NCI-H1105 treated with DMSO at 0.1 percent for 48 hours (cell line): ENCODE data around the gene NLRP11.

Experiments used
- DNase-seq: peaks from one replicate; lab custom pipeline; 2025; lab: John Stamatoyannopoulos, UW

NLRP11 gene

DNA sequence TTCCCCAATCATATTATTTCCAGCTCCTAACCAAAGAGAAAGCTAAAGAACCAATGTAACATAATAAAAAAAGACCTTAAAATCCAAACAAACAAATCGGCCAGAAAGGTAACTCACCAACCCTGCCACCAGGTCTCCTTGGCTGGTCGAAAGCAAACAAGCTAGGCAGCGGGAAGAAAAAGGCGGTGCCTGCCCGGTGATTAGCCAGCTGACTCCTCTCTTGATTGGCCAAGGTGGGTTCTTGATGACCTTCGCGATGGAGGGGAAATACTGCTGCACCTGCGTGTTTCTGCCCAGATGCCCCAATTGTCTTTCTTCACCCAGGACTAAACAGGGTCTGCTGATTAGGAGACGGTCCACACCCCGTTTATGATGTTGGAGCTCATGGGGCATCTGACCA, at the start of gene NLRP11:
Gene NLRP11 (minus strand): TSS at position 154 of the 400 bp plus-strand sequence. CDS start 13,825 bp downstream, outside the sequence.
- no peak for DNase-seq

DNA sequence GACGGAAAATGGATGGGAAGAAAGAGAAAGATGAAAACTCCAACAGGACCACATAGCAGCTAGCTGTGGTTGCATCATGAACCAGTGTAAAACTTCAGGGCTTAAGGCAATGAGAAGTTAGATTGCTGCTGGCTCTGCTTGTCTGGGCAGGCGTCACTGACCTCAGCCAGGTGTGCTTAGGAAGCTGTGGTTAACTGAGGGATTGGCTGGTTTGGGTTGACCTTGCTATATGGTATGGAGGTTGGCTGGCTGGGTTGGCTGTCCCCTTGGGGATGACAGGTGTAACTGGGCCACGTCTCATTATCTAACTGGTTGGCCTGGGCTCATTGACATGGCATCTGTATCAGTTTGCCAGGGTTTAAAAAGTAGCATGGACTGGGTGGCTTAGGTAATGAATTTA, 45.4 kb upstream of the NLRP11 start:
- no peak for DNase-seq

DNA sequence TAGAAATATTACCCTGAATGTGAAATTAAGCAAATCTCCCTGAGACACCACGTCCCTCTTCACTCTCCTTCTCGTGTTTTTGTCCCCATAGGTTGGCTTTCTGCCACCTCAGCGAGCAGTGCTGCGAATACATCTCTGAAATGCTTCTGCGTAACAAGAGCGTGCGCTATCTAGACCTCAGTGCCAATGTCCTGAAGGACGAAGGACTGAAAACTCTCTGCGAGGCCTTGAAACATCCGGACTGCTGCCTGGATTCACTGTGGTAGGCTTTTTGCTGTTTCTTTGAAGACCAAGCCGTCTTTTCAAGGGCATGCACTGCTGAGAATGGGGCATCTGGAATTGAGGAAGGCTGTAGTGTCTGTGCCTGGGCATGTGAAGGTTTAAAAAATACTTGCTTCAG, 38.9 kb upstream of the NLRP11 start:
- no peak for DNase-seq

DNA sequence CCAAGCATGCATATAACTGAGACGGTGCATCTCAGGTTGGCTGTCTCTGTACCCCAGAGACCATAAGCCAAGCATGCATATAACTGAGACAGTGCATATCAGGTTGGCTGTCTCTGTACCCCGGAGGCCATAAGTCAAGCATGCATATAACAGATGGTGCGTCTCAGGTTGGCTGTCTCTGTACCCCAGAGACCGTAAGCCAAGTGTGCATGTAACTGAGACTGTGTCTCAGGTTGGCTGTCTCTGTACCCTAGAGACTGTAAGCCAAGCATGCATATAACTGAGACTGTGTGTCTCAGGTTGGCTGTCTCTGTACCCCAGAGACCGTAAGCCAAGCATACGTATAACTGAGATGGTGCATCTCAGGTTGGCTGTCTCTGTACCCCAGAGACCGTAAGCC, 35.3 kb upstream of the NLRP11 start:
- DNase-seq = no peak

DNA sequence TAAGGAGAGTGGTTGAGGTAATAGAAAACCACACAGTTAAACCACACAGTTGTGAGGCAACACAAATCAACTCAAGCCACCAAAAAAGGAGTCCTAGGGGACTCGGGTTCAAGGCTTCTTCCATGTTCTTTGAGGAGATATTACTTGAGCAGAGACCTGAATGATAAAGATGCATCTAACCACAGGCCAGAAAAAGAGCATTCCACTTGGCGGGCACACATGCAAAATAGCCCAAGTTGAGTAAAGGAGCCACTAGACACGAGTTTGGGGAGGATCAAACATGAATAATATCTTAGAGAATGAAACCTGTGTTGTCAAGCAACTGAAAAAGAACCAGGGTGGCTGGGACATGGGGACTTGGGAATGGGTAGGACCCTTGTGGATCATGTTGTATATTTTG, 34.7 kb upstream of the NLRP11 start:
- DNase-seq = no peak

DNA sequence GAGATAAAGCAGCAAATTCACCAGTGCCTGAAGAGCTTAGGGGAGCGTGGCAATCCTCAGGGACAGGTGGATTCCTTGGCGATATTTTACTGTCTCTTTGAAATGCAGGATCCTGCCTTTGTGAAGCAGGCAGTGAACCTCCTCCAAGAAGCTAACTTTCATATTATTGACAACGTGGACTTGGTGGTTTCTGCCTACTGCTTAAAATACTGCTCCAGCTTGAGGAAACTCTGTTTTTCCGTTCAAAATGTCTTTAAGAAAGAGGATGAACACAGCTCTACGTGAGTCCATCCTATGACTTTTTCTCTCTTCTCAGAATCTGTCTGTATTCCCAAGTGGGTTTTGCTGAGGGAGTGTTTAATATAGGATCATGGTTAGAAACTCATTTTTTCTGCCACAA, 27.2 kb upstream of the NLRP11 start:
- no peak for DNase-seq

DNA sequence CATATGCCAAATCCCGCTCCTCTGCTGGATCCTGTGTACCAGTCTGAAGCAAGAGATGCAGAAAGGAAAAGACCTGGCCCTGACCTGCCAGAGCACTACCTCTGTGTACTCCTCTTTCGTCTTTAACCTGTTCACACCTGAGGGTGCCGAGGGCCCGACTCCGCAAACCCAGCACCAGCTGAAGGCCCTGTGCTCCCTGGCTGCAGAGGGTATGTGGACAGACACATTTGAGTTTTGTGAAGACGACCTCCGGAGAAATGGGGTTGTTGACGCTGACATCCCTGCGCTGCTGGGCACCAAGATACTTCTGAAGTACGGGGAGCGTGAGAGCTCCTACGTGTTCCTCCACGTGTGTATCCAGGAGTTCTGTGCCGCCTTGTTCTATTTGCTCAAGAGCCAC, 26.6 kb upstream of the NLRP11 start:
- no peak for DNase-seq

DNA sequence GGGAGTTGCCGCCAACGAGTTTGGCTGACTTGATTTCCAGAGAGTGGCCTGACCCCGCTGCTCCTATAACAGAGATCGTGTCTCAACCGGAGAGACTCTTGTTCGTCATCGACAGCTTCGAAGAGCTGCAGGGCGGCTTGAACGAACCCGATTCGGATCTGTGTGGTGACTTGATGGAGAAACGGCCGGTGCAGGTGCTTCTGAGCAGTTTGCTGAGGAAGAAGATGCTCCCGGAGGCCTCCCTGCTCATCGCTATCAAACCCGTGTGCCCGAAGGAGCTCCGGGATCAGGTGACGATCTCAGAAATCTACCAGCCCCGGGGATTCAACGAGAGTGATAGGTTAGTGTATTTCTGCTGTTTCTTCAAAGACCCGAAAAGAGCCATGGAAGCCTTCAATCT, 26.2 kb upstream of the NLRP11 start:
- no peak for DNase-seq

DNA sequence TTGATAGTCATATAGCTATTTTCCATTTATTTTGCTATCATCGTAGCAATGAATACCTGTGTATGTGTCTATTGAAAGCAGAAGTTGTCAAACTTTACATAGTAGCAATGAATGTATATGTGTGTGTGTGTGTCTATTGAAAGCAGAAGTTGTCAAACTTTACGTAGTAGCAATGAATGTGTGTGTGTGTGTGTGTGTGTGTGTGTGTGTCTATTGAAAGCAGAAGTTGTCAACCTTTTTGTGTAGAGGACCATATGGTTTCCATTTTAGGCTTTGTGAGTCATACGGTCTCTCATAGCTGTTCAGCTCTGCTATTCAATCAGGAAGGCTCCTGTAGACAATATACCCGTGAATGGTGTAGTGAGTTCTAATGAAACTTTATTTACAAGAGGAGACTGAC, 25.4 kb upstream of the NLRP11 start:
- no peak for DNase-seq

DNA sequence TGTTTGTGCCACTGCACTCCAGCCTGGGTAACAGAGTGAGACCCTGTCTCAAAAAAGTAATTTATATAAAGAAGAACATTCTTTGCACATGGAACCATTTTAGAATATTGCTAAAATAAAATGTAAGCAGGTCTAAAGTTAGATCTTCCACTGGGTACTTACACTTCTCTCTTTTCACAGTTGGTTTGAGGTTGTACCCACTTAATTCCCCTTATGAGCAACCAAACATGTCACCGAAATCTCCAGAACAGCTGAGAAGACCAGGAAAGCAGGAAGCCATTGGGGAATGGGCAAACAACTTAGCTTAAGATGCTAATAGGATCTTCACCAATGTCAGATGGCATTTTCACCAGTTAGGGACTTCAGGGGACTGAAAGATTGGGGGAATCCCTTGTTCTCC, 23.4 kb upstream of the NLRP11 start:
- no peak for DNase-seq

DNA sequence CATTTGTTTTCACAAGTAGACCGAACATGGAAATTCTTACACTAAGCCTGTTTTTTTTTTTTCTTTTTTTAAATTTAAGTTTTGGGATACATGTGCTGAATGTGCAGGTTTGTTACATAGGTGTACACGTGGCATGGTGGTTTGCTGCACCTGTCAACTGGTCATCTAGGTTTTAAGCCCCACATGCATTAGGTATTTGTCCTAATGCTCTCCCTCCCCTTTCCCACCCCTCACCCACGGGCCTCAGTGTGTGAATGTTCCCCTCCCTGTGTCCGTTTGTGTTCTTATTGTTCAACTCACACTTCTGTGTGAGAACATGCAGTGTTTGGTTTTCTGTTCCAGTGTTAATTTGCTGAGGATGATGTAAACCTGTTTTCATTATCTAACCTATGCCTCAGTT, 7.1 kb upstream of the NLRP11 start:
- DNase-seq = no peak

DNA sequence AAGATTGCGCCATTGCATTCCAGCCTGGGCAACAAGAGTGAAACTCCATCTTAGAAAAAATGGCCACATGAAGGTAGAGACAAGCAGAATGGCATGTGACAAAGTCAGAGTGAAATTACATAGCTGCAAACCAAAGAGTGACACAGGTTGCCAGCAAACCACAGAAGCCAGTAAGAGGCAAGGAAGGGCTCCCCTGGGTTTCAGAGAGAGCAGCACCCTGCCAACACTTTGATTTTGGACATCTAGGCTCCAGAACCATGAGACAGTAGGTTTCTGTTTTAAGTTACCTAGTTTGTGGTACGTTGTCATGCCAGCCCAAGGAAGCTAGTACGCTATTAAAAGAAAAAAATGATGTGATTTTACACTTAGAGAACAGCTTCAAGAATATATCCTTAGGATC, 6.5 kb upstream of the NLRP11 start:
- DNase-seq = no peak

DNA sequence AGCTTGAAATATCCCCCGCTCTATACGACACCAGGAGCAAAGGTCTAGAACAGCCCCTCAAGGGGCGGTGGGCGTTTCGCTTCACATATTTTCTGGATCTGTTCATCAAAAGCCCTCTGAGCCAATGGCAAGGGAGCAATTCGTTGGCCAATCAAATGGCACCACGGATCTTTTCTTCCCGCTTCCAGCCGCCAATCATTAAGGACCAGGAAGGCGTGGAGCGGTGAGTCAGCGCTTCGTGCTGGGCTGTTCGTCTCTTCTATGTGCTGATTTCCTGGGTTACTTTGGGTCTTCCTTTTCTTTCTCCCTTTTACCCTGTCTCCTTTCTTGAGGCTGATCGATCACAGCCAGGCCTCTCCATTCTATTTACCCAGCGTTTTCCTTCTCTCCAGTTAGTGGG, 4.5 kb upstream of the NLRP11 start, which contains the start of gene NLRP4:
Gene NLRP4 (plus strand): TSS at position 201 of the 400 bp plus-strand sequence. CDS start 15,541 bp downstream, outside the sequence.
- no peak for DNase-seq

DNA sequence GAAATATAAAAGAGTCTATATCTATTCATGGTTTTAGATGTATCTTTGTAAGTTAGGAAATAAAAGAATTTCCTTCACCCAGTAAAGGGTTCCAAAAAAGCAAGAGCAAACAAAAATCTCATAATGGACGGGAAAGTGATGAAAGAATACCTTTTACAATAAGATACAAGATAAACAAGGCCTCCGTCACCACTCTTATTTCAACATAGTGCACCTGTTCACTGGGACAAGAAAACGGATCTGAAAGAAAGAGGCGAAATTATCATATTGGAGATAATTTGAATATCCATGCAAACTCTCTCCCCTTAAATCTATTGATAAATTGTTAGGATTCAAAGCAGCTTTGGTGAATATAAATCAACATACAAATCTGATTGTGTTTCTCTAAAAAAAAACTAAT, 877 bp upstream of the NLRP11 start:
- DNase-seq = no peak

DNA sequence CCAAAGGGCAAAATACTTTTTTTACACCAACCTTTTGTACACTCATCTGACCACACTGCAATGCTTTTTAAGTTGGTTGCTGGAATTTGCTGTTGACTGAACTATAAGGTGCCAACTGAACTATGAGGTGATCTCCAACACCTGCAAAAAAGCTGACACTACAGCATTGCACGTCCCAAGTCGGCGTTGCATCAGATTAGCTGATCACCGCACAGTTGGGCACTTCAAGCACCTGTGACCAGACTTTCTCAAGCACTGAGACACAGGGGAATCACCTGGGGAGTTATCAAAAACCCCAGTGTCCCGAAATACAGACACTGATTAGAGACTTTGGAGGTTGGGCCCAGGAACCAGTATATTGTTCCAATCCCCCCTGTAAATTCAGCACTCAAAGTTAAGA, 1.1 kb downstream of the NLRP11 start:
- DNase-seq = no peak

DNA sequence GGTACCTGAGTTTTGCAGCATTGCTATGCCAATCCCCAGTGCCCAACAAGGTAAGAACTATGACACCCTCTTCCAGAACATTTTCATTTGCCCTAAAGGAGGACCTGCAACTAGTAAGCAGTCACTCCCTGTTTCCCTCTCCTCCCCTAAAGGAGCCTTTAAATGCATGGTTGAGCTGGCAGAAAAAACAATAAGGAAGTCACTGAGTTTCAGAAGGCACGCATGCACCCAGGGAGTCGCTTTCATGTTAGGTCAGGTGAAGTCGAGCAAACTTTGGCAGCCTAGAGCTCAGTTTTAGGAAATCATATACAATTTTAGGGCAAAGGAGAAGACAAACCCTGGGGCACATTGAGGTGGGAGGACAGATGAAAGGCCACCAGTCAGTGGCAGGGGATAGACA, 11.8 kb downstream of the NLRP11 start:
- DNase-seq = no peak

DNA sequence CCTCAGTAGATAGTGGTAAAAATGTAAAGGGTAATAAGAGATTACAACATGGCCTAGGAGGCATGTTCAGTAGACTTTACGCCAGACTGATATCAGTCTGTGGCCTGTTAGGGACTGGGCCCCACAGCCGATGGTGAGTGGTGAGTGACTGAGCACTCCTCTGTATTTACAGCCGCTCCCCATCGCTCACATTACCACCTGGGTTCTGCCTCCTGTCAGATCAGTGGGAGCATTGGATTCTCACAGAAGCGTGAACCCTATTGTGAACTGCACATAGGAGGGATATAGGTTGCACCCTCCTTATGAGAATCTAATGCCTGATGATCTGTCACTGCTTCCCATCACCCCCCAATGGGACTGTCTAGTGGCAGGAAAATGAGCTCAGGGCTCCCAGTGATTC, 17.9 kb downstream of the NLRP11 start:
- no peak for DNase-seq

DNA sequence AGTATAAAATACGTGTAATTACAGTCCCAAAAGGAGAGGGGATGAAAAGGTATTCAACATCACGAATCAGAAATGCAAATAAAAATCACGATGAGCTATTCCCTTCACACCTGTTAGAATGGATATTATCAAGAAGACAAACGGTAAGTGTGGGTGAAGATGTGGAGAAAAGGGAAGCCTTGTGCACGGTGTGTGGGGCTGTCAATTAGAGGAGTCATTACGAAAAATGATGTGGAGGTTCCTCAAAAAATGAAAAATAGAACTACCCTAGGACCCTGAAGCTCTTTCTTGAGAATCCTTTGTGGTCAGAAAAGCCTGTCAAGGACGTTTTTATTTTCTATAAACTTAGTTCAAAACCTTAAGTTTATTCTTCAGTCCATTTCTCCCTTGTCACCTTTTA, 19.4 kb downstream of the NLRP11 start:
- DNase-seq = no peak

DNA sequence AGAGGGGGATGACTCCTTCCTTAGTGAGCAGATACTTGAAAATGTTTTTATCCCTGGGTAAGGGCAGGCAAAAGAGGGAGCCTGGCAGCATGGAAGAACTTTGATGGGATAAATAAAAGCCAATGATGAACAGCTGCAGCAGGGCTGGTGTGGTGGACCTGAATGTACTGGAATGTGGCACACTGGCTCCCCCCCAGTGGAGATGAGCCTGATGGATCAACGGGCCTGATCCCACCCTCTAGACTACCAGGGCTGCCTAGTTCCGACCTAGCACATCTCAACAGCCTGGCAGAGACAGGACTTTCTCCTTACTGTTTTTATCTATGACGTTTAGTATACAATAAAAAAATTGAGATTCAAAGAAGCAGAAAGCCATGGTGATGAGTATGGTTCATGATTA, 20.5 kb downstream of the NLRP11 start:
- no peak for DNase-seq

DNA sequence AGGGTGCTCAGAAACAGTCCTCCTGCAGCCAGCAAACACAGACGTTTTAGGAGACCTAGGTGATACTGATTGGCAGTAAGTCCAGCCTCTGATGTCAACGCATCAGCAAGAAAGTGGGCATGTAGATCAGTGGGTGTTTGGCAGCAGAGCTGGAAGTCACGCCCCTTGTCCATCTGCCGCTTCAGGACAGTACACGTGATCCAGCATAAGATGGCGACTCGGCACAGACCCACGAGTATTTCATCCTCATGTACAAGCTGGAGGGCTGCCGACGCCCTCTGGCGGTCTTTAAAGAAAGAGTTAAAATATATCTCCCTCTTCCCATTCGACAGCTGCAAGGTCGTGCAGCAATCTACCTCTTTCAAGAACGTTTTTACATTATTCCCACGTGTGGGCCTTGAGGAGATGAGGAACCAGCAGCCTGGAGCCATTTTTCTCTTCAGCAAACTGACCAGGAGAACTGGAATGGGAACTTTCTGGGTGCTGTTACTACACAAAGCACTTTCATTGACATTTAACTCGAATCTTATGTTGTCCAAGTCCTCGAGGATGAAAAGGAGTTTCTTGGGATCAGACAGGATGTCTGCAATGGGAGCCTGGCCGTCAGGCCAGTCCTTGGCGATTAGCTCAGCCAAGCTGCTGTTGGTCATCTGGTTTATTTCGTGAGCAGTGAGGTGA, 22.3 kb downstream of the NLRP11 start:
- peak; percentile 98 for DNase-seq

DNA sequence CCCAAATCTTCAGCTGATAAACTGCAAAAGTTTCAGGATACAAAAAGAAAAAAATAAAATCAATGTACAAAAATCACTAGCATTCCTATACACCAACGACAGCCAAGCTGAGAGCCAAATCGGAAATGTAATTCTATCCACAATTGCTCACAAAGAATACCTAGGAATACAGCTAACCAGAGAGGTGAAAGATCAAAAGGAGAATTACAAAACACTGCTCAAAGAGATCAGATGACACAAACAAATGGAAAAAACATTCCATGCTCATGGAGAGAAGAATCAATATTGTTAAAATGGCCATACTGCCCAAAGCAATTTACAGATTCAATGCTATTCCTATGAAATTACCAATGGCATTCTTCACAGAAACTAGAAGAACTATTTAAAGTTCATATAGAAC, 29.5 kb downstream of the NLRP11 start:
- no peak for DNase-seq

DNA sequence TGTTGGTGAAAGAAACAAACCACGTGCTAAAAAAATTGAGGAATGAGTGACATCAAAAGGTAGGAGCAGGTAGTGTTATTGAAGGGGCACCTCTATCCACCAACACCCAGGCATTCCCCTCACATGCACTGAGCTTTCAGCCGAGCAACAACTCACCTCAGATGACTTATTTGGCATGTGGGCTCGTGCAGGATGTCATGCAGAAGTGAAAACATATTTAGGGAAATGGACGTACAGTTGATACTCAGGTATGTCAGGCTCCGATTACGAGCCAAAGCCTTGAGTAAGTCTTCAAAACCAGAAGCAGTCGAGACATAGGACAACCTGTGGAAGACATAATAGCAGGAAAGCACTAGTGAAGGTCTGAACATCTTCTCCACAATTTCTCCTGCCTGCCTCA, 30.4 kb downstream of the NLRP11 start:
- DNase-seq = no peak

DNA sequence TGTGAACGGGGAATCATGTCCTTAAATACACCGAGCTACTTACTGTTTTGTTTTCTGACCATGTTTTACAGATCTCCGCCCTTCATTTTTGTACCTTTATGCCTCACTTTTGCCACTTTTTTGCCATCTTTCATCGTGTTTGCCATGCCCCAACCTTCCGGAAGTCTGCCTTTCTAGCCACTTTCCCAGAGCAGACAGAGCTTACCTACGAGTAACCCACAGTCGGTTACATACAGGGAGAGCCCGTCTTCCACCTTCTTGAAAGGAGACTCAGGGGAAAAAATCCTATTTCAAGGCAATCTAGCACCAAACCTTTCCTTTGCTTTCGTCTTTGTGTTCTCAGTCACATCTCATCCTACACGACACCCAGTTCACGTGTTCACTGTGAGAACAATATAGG, 36.8 kb downstream of the NLRP11 start:
- no peak for DNase-seq

DNA sequence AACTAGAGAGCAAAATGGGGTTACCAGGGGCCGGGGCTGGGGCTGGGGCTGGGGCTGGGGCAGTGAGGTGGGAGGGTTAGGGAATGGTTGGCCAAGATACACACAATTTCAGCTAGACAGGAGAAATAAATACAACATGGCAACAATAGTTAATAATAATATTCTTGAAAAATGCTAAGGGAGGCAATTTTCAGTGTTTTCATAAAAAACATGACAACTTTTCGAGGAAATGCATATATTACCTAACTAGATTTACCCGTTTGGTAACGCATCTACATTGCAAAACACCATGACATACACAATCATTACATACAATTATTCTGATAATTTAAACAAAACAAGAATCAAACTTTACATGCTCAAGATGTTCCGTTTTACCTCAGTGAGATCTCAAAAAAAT, 50.7 kb downstream of the NLRP11 start:
- no peak for DNase-seq

DNA sequence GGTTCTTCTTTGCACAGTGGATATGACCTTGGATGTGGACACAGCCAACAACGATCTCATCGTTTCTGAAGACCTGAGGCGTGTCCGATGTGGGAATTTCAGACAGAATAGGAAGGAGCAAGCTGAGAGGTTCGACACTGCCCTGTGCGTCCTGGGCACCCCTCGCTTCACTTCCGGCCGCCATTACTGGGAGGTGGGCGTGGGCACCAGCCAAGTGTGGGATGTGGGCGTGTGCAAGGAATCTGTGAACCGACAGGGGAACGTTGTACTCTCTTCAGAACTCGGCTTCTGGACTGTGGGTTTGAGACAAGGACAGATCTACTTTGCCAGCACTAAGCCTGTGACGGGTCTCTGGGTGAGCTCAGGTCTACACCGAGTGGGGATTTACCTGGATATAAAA, 53.5 kb downstream of the NLRP11 start:
- no peak for DNase-seq
